ENCODE data around the gene DDX23.
A peak's percentile ranks its signal among the peaks of the same experiment; 100 is the strongest.

DDX23 gene

DNA sequence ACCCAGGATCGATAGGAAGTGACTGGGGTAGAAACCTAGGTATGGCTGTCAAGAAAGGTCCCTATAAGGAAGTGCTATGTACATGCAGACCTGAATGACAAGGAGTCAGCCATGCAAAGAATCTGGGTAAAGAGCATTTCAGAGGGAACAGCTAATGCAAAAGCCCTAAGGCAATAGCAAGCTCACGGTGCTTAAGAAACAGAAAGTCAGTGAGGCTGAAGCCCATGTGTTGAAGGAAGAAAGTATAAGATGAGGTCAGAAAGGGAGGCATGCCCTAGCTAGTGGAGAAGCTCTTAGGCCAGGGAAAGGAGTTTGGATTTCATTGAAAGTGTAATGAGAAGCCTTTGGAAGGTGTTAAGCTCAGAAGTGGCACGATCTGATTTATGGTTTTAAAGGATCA, 57.1 kb downstream of the DDX23 start:
- DNase-seq: no peak

DNA sequence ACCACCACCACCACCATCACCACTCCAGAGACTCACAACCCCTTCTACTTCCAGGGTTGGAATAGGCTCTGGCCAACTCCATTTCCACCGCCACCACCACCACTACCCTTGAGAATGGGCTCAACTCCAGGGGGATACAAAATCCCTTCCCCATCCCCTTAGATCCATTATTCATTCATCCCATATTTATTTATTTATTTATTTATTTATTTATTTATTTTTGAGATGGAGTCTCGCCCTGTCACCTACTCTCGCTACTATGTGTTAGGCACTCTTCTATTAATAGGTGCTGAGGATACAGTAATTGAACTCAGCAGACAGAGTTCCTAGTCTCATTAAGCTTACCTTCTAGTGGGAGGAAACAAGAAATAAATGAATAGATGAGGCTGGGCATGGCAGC, 58.3 kb downstream of the DDX23 start:
- no peak for DNase-seq

DNA sequence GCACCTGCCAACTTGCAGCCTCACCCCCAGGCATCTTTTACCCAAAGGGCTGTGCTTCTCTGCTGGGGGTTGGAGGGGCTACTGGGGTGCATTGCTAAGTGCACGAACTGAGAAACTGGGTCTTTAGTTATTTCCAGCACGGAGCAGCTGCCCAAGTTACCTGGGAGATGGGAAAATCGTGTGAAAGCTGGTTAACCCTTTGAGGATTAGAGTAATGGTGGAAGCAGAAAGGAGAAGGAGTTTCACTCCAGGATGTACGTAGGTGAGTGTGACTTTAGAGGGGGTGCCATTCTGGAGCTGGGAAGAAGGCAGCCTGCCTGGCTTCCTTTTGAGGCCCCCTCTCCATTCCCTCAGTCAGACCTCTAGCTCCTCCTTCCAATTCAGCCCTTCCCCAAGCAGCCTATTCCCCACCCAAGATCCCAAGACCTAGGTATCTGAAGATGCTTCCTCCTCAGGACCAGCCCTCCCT, 62.1 kb downstream of the DDX23 start:
- no peak for DNase-seq

DNA sequence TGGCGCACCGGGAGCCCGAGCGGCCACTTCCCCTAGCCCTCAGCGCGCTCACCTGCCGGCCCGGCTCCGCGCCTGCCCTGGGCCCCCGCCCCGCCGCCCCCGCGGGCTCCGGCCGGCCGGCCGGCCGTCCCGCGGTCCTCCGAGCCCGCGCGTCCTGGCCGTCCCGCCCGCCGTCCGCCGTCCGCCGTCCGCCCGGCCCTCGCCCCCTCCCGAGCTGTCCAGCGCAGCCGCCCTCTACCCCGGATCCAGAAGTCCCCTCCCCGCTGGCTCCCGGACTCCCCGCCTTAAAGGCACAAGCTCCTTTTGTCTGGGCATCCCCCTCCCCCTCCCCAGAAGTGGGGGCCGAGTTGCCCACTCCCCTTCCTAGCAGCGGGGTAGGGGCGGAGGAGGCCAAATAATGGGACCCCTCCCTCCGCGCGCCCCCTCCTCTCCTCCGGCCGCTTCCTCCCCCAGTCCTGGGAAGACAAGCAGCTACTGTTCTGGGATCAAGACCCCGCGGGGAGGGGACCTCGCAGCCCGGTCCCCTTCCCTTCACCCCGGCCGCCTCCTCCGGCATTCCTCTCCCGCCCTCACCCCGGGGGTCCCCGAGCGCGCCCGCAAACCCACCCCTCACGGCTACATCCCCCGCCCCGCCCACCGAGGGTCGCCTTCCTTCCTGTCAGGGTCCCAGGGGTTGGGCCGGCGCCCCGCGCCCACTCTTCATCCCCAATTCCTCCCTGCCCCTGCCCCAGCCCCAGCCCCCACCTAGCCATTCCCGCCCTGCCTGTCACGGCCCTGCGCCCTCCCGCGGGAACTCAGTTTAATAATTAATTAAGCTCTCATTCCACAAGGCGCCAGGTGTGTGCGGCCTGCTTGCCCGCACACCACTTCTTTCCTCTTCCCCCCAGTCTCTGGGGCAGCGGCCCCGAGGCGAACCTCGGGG, 62.8 kb downstream of the DDX23 start, which contains the start of gene ADCY6:
TSS of gene ADCY6 (minus strand) at position 236 of the 922 bp plus-strand sequence. CDS start 5,655 bp downstream, outside the sequence.
- peak in 1 of 2 experiments; percentile 32 for DNase-seq

DNA sequence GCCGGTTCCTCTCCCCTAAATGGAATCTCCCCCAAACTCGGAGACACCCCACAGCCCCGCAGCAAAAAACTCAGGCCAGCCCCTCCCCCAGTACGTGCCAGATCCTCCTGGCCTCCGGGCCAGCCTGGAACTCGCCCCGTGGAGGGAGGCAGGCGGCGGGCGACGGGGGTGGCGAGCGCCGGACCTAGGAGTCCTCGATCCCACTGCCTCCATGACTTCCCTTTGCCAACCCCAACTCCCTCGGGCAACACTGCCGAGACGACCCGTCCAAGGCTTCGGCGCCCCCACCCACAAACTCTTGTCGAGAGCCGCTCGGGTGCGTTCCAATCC, 63.5 kb downstream of the DDX23 start:
- no peak for DNase-seq

DNA sequence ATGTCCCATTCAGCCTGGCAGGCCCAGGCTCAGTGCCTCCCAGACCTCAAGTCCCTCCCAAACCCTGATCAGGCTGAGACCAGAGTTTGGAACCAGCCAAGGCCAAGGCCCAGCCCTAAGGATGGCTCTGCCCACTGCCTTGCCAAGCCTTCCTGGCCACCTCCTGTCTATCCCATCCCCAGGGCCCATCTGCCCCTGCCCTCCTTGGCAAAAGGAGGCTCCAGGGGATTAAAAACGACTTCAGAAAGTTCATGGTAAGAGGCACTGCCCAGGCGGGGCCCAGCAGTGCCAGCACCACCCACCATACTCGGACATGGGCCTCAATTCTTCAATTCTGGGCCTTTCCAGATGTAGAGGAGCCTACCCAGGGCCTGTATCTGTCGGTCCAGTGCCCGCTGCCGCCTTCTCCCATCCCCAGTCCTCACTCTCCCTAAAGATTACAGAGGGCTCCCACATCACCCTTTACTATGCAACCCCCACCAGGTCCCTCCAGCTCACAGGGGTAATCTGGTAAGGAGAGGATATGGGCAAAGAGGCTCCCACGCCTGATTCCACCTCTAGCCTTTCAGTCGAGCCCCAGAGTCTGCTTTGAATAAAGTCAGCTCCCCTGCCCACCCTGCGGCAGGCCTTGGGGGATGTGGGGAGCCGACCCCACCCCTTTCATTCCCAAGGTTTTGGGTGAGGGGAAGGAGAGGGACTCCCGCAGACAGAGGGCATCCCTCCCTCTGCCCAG, 64.0 kb downstream of the DDX23 start:
- no peak for DNase-seq

DNA sequence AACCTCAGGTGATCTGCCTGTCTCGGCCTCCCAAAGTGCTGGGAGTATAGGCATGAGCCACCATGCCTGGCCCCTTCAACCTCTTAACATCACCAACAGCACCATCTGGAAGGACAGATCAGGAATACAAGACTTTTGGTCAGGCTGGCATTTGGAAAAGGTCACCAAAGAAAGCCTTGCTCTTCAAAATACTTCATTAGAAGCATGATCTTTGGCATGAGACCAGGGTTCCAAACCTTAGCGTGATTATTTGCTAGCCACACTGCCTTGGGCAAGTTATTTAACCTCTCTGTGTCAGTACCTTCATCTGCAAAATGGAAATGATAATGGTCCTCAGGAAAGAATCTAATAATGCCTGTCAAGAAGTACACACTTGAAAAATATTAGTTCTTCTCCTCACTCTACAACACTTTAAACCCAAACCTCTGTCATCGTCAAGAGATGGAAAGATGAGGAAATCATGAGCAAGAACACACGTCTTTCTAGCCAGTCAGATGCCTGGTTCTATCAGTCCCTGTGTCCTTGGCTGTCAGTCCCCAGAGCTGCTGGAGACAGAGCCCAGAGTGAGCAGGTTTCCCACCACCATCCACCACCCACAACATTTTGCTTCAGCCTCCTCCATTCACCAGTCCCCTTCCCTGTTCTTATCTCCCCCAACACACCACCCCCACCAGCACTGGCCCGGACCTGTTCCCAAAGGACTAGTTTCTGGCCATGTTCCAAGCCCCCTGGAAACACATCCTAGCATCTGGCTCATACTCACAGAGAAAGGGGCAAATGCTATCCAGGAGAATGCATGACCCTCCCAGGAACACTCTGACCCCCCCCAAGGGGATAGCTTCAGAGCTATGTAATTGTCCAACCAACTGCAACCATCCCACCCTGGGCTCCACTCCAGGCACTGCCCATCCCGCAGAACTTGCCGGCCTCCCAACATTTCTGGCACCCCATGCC, 65.1 kb downstream of the DDX23 start:
- no peak for DNase-seq

DNA sequence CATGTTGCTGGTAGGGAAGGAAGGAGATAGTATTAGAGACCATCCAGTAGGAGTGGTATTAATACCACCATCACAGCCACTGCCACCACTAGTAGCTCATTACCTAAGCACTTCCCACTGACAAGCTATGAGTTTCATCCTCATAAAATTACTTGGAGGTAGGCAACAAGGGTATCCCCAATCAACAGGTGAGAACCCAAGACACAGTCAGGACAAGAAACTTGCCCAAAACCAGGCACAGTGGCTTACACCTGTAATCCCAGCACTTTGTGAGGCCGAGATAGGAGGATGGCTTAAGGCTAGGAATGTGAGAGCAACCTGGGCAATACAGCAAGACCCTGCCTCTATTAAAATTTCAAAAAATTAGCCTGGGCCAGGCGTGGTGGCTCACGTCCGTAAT, 68.5 kb downstream of the DDX23 start:
- no peak for DNase-seq

DNA sequence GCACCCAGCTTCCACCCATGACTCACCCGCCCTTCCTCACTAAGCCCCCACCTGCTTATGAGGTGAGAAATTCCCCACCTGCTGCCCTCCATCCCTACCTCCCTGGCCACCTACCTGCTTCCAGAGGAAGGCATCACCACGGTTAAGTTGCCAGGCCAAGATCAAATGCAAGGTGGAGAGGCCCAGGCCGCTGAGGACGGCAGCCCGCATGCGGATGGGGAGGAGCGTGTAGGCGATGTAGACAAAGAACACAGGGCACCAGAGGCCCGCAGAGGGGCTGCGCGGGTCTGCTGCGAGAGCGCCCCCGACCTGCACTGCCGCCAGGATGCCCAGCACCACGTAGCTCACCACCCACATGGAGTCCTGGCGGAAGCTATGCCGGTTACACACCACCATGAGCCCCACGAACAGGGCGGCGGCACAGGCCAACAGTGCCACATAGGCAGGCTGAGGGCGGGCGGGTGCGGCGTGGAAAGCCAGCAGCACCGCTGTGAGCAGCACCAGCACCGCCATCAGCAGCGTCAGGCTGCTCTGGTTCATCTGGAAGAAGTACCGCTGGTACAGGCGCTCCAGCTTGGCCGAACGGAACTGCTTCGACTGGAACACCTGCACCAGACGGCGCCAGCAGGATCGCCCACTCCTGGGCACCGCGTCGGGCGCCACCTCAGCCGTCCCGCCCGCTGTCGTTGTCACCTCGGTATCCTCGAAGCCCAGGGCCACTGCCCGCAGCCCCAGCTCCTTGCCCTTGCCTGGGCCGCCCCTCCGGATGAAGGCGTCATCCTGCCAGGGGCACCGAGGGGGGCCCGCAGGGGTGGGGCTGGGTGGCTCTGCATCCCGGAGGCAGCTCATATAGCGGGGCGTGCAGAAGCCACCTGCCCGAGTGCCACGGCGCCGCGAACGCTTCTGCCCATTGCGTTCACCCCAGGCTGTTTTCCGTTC, 69.2 kb downstream of the DDX23 start:
- no peak for DNase-seq

DNA sequence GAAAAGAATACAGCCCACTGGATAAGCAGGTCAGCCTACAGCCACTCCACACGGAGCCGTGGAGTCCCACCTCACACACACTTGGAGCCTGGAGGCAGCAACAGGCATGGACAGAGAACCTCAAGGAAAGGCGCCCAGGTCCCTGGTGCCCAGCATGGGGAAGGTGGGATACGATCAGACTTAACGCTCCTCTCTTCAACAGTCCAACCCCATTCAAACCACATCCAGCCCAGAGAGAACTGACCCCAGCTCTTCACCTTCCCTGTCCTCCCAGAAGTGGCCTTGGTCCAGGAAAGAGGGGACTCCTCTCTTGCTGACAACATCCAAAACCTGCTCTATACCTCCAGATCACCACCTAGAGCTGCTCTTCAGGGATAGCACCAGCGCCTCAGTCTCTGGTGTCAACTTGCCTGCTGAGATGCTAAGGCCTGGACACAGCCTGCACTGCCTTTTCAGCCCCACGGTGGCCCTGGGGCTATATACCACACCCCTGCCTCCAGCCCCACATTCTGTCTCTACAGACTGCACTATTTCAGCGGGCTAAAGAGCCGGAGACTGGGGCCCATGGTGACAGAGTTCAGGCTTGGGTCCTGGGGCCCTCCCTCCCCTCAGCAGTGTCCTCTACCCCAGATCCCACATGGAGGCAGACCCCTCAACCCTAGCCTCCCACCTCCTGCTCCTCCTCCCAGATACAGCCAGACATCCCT, 70.1 kb downstream of the DDX23 start:
- DNase-seq: no peak

DNA sequence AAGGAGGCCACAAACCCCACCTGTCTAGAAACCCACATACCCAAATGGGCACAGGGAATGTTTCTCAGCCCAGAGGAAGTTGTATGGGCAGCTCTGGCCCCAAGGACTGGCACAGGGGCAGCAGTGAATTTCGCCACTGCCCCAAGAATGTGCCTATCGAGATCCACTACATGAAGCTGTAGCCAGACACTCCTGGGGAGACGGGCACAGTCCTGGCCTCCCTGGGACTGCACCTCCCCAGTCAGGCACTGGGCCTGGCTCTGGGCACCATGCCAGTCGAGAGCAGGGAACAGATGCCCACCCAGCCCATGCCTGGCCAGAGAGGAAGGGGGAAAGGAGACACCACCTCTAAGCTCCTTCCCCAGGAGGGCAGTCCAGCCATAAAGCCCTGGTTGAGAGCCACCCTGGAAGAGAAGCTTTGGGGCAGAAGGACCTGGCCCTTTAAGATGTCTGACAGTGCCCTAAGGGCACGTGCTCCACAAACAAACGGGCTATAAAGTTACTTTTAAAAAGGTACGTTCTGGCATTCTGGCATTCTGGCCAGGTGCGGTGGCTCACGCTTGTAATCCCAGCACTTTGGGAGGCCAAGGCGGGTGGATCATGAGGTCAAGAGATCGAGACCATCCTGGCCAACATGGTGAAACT, 71.5 kb downstream of the DDX23 start:
- no peak for DNase-seq

DNA sequence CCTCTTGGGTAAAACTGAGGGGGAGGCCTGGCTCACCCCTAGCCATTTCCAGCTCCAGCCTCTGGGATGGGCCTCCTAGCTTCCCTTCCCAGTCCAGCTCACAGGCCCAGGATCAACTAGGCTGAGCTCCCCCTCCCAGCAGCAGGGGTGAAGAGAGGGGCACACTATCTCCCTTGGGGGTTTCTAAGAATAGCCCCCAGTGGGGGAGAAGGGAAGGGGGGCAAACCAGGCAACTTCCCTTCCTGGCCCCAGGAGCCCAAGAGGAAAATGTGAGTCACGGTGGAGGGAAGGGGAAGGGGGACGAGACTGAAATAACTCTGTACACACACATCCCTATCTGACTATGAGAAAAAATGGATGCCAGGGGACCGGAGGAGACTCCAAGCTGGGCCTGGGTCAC, 72.1 kb downstream of the DDX23 start:
- DNase-seq: no peak

Data from activated T-cell treated with anti-CD3 and anti-CD28 coated beads, Interleukin-2, amount 50 U/mL, for 48 hours (primary cell).